ENCODE data around the gene CLDN22.

The CLDN22 gene

GRCh38 chr4:183306811-183307210 lies 13.3 kb downstream of the CLDN22 start:
- TF ChIP-seq CTCF (IDR thresholded peaks at IDR 0.05; ENCODE audit: low read depth, low read length): no peak

GRCh38 chr4:183304538-183304937 lies 15.5 kb downstream of the CLDN22 start:
- no peak overlapping the region for H3K4me3 ChIP-seq (ENCODE audit: low read depth, low read length)
- TF ChIP-seq CTCF (IDR thresholded peaks at IDR 0.05; ENCODE audit: low read depth, low read length): no peak

More at GRCh38 chr4:183306811-183307210, 13.3 kb downstream of the CLDN22 start:
- H3K4me3 ChIP-seq (ENCODE audit: low read depth, low read length): no peak overlapping the region

GRCh38 chr4:183304067-183304466 lies 16.0 kb downstream of the CLDN22 start:
- TF ChIP-seq CTCF (IDR thresholded peaks at IDR 0.05; ENCODE audit: low read depth, low read length): no peak
- no peak overlapping the region for H3K4me3 ChIP-seq (ENCODE audit: low read depth, low read length)

GRCh38 chr4:183303301-183303700 lies 16.8 kb downstream of the CLDN22 start:
- no peak overlapping the region for H3K4me3 ChIP-seq (ENCODE audit: low read depth, low read length)
- no peak for TF ChIP-seq CTCF (IDR thresholded peaks at IDR 0.05; ENCODE audit: low read depth, low read length)

- TF ChIP-seq CTCF (IDR thresholded peaks at IDR 0.05; ENCODE audit: low read depth, low read length): no peak
These were observed 19.4 kb downstream of the CLDN22 start for GRCh38 chr4:183300655-183301054.

GRCh38 chr4:183300070-183300469 lies 20.0 kb downstream of the CLDN22 start:
- H3K4me3 ChIP-seq (ENCODE audit: low read depth, low read length): no peak overlapping the region
- no peak for TF ChIP-seq CTCF (IDR thresholded peaks at IDR 0.05; ENCODE audit: low read depth, low read length)

More at GRCh38 chr4:183300655-183301054, 19.4 kb downstream of the CLDN22 start:
- H3K4me3 ChIP-seq (ENCODE audit: low read depth, low read length): no peak overlapping the region

- no peak overlapping the region for H3K4me3 ChIP-seq (ENCODE audit: low read depth, low read length)
- TF ChIP-seq CTCF (IDR thresholded peaks at IDR 0.05; ENCODE audit: low read depth, low read length): no peak
These were observed 20.6 kb downstream of the CLDN22 start for GRCh38 chr4:183299464-183299863.
